ENCODE results near the gene UBAC1. TPM values are rescaled to one million over a fixed set of nuclear protein-coding genes. Genes with fewer than 3 reads are reported as not detected.

Gene UBAC1
- total RNA-seq, 1 donor from 2014 or later = 57.9 TPM

DNA sequence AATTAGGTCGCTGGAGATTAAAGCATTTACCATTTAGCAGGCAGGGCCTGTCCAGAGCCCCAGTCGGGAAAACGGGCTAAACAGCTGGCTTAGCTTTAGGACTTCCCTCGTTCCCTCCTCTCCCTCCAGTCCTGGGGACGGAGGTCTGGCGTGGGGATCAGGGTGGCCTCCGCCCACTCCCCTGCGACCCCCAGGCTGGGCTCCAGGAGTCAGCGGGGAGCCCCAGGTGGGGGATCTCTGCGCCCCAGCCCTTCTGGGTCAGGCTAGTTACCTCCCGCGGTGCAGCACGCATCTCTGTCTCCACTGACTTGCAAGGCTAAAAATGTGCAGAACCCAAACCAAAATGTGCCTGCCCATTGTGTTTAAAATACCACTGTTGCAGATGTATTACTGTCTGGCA is 37.7 kb downstream of the UBAC1 start:
- intact Hi-C loops (cut with DNase I) = no loop called here
- no peaks in the 10 kb centered on the region for H3K27me3 ChIP-seq
- H3K27ac ChIP-seq = no peak overlapping the region
- peaks cover 5% of the 10 kb centered on the region for H3K9me3 ChIP-seq
- DNase-seq (ENCODE audit: extremely low spot score in 2 of 2) = no peak
- H3K4me3 ChIP-seq = no peak overlapping the region
- no peaks in the 10 kb centered on the region for H3K36me3 ChIP-seq
- peaks cover 11% of the 10 kb centered on the region for H3K4me1 ChIP-seq
- TF ChIP-seq POLR2AphosphoS5 (IDR thresholded peaks at IDR 0.05; ENCODE audit: insufficient read depth in 1 of 2, low read depth in 1 of 2) = no peak
- no peak for TF ChIP-seq POLR2A (IDR thresholded peaks at IDR 0.05)
- TF ChIP-seq, protein P1, sequence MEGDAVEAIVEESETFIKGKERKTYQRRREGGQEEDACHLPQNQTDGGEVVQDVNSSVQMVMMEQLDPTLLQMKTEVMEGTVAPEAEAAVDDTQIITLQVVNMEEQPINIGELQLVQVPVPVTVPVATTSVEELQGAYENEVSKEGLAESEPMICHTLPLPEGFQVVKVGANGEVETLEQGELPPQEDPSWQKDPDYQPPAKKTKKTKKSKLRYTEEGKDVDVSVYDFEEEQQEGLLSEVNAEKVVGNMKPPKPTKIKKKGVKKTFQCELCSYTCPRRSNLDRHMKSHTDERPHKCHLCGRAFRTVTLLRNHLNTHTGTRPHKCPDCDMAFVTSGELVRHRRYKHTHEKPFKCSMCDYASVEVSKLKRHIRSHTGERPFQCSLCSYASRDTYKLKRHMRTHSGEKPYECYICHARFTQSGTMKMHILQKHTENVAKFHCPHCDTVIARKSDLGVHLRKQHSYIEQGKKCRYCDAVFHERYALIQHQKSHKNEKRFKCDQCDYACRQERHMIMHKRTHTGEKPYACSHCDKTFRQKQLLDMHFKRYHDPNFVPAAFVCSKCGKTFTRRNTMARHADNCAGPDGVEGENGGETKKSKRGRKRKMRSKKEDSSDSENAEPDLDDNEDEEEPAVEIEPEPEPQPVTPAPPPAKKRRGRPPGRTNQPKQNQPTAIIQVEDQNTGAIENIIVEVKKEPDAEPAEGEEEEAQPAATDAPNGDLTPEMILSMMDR (IDR thresholded peaks at IDR 0.05) = no peak

GRCh38 chr9:135921749-135922310 is 39.3 kb downstream of the UBAC1 start:
- Histone ChIP-seq H3K36me3 (no peaks in the 10 kb centered on the region), H3K4me1 (peaks cover 3% of the 10 kb centered on the region), H3K9me3 (peaks cover 11% of the 10 kb centered on the region), H3K27me3 (no peaks in the 10 kb centered on the region), H3K4me3 (no peak overlapping the region), H3K27ac (no peak overlapping the region)
- intact Hi-C loops (cut with DNase I) = no loop called here
- no peak for DNase-seq (ENCODE audit: extremely low spot score in 2 of 2)
- TF ChIP-seq POLR2A (IDR thresholded peaks at IDR 0.05) (no peak), POLR2AphosphoS5 (IDR thresholded peaks at IDR 0.05; ENCODE audit: insufficient read depth in 1 of 2, low read depth in 1 of 2) (no peak)
- TF ChIP-seq, protein P1 (IDR thresholded peaks at IDR 0.05) = no peak

DNA sequence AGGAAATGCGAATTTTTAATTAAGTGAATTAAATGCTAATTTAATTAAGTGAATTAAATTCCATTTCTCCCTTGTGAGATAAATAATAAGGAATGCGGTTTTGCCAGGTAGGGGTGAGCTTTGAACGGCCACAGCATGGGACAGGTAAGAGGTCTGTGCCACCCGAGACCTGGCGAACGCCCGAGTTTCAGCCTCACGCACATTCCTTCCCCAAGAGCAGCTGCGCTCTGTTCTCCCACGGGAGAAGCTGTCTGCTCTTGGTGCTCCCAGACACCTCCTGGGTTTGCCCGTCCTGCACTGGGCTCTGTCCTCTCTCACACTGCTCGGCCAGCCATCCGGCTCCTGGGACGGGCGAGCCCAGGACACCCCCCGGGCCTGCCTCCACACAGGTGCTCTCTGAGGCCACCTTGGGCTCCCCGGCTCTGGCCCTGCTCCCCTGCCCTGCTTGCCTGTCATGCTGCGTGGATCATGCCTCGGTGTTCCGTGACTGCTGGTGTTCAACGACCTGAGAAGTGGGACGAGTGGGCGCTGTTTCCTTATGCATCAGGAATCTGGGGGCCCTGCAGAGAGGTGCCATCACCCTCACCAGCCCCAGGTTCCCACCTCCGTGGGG is 40.1 kb downstream of the UBAC1 start:
- intact Hi-C loops (cut with DNase I) = no loop called here
- no peak overlapping the region for H3K27ac ChIP-seq
- DNase-seq (ENCODE audit: extremely low spot score in 2 of 2) = no peak
- no peaks in the 10 kb centered on the region for H3K27me3 ChIP-seq
- TF ChIP-seq POLR2AphosphoS5 (IDR thresholded peaks at IDR 0.05; ENCODE audit: insufficient read depth in 1 of 2, low read depth in 1 of 2) = no peak
- TF ChIP-seq, protein P1 (IDR thresholded peaks at IDR 0.05) = no peak
- TF ChIP-seq POLR2A (IDR thresholded peaks at IDR 0.05) = no peak
- H3K36me3 ChIP-seq = peaks cover 0 to 2% of the 10 kb centered on the region in 2 donors
- no peaks in the 10 kb centered on the region for H3K4me1 ChIP-seq
- no peak overlapping the region for H3K4me3 ChIP-seq
- peaks cover 16% of the 10 kb centered on the region for H3K9me3 ChIP-seq

DNA sequence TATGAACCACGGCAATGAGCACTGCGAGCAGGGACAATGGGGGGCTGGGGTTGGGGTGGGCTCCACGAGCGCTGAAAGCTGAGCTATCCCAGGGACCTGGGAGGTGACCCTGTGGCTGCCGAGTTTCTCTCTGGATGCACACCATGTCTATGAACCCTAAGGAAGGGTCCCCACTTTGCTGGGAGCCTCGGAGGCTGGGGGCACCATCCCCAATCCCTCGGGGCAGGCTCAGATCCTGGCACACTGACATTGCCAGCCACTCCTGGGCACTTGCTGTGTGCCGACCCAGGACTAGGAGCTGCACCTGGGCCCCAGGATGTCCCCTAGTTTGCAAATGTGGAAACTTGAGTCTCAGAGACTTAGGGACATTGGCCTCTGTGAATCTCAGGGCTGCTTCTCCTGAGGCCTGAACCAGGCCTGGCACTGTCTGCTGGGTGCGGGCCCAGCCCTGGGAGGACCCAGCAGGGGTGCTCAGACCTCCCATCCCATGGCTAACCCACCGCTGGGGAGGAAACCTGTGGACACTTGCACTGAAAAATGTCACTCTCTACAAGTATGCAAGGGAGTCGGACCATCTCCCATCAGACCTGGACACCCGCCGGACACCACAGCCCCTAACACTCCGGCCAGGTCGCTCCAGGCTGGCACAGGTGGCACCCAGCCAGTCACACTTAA is 40.8 kb downstream of the UBAC1 start:
- Histone ChIP-seq H3K4me3 (no peak overlapping the region), H3K27ac (no peak overlapping the region), H3K4me1 (no peaks in the 10 kb centered on the region), H3K27me3 (no peaks in the 10 kb centered on the region), H3K9me3 (peaks cover 16% of the 10 kb centered on the region), H3K36me3 (peaks cover 0 to 9% of the 10 kb centered on the region in 2 donors)
- DNase-seq (ENCODE audit: extremely low spot score in 2 of 2) = no peak
- intact Hi-C loops (cut with DNase I) = no loop called here
- TF ChIP-seq POLR2AphosphoS5 (IDR thresholded peaks at IDR 0.05; ENCODE audit: insufficient read depth in 1 of 2, low read depth in 1 of 2) = no peak
- TF ChIP-seq POLR2A (IDR thresholded peaks at IDR 0.05) = no peak
- TF ChIP-seq, protein P1 (IDR thresholded peaks at IDR 0.05) = no peak

All from vagina (tissue), 2 donors.